ENCODE measurements around the gene BCL2L15.

BCL2L15 gene

DNA sequence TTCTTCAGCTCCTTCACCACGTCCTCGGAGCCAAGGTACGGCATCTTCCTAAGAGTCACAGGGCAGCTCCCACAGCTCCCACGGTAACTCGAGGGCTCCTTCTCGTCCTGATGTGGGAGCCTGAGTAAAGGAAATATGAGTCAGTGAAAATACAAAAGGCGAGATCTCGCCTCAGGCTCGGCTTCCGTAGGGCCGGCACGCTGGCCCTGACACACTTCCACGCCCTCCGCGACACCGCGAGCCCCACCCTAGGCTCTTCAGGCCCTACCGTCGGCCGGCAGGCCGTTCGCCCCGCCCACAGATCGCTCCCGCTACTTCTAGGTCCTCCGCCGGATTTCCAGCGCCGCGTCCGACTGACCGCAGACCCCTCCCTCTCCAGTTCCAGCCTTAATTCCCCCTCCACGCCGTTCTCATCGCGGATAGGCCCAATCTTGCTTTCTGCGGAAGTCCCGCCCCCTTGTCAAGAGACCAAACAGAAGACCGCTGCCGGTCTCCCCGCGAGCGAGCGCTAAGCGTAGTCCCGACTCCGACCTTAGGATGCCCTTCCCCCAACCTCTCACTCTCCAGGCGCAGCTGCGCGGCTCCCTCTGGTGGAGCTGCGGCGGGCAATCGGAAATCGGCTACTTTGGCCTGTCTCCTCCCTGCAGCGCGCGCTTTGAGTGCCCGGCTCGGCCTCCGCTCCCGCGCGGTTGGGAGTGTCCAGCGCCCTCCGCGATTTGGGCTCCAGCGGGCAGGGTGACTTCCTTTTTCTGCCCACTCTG is 17.5 kb upstream of the BCL2L15 start, which contains the start of the genes AP4B1 and DCLRE1B:
Gene AP4B1 (minus strand): TSS at position 126 of the 761 bp plus-strand sequence. CDS start 82 bp downstream, at position 44.
Gene DCLRE1B (plus strand): TSS at position 653 of the 761 bp plus-strand sequence. CDS start 261 bp downstream, outside the sequence.
- peak; percentile 95 for FAIRE-seq
- peak; percentile 79; the same call in 1 of the 2 replicates for TF ChIP-seq POLR2A (IDR thresholded peaks at IDR 0.05; ENCODE audit: low read depth, low read length)
- TF ChIP-seq POLR2AphosphoS5 (IDR thresholded peaks at IDR 0.05; ENCODE audit: low read depth, low read length): peak; percentile 87
- TF ChIP-seq TAF1 (IDR thresholded peaks at IDR 0.05; ENCODE audit: borderline replicate concordance, low read depth, low read length): peak; percentile 37; the same call in 1 of the 2 replicates
- peak; percentile 95 for DNase-seq (ENCODE audit: insufficient read length)

DNA sequence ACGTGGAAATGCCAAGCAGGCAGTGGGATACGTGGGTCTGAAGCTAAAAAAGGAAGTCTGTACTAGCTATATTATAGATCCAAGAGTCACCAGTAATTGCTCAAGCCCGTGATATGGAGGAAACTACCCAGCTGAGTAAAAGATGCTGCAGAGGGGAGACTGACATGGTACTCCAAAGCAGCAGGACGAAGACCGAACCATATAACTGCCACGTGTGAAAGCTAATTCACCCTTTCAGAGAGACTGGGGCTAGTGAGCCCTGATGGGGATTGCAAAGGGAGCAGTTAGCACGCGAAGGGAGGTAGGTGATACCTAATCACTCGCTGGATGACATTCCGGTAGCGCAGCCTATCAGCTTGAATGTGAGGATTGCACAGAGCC is 16.9 kb upstream of the BCL2L15 start:
- FAIRE-seq (no peak), DNase-seq (ENCODE audit: insufficient read length) (no peak)
- TF ChIP-seq POLR2A (IDR thresholded peaks at IDR 0.05; ENCODE audit: low read depth, low read length) (no peak), TAF1 (IDR thresholded peaks at IDR 0.05; ENCODE audit: borderline replicate concordance, low read depth, low read length) (no peak), POLR2AphosphoS5 (IDR thresholded peaks at IDR 0.05; ENCODE audit: low read depth, low read length) (no peak)

DNA sequence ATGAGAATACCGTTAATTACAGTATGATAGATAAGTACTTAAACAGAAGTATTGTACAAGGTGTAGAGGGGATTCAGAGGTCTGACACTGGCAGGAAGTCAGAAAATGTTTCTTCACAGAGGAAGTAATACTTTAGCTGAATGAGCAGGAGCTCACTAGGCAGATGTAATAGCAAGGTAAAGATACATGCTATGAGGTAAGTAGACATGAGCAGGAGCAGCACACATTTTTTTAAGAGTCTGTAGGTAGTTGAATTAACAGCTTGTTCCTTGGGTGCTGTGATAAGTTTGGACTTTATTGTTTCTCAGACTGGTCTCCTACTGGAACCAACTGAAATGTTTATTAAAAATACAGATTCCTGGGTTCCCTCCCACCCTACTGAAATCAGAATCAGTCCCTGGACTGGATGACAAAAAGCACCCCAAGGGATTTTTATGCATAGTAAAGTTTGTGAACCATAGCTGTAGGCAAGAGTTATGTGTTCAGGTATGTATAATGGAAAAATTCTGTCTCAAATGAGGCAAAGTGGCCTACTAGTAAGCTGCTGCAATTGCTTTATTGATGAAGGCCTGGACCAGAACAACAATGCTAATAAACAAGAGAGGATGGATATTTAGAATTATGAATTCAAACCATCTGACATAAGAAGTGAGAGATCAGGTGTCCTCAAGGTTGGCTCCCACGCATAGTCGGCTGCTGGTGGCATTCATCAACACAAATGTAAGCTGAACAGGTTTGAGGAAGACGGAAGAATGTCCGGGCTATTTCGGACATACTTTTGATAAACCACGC is 16.3 kb upstream of the BCL2L15 start:
- DNase-seq (ENCODE audit: insufficient read length): no peak
- FAIRE-seq: no peak
- no peak for TF ChIP-seq POLR2A (IDR thresholded peaks at IDR 0.05; ENCODE audit: low read depth, low read length)
- TF ChIP-seq TAF1 (IDR thresholded peaks at IDR 0.05; ENCODE audit: borderline replicate concordance, low read depth, low read length): no peak
- TF ChIP-seq POLR2AphosphoS5 (IDR thresholded peaks at IDR 0.05; ENCODE audit: low read depth, low read length): no peak

DNA sequence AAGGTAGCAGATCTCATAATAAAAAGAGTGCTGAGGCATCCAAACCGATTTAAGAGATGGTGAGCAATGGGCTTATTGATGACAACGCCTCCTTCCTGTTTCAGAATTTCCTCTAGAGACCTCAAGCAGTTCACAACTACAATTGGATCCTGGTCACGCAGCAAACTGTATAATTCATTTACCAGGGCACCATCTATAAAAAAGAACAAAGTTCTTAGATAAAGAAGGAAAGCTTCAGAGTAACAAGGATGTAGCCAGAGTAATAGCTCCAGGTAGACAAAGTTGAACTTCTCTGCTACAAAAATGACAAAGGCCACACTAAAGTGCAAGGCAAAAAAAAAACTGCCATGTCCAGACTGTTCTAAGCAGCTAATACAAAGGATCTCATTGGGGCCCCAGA is 13.8 kb upstream of the BCL2L15 start:
- no peak for DNase-seq (ENCODE audit: insufficient read length)
- FAIRE-seq: no peak
- no peak for TF ChIP-seq POLR2A (IDR thresholded peaks at IDR 0.05; ENCODE audit: low read depth, low read length)
- TF ChIP-seq POLR2AphosphoS5 (IDR thresholded peaks at IDR 0.05; ENCODE audit: low read depth, low read length): no peak
- TF ChIP-seq TAF1 (IDR thresholded peaks at IDR 0.05; ENCODE audit: borderline replicate concordance, low read depth, low read length): no peak

DNA sequence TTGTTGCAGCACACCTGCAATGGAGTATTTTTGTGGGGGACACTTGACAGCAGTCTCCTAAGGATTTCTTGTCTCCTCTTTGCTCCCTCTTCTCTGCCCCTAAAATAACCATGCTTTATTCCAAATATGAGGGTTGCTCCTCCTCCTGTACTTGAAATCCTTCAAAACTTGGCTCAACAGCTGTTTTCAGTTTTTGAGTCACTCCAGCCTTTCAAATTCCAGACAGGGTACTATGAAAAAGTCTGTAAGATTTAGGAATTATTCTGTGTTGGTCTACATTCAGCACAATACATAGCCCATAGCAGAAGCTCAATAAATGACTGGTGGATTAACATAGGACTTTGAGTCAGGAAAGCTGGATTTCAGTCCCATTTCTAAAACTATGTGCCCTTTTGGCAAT is 11.7 kb upstream of the BCL2L15 start:
- TF ChIP-seq POLR2A (IDR thresholded peaks at IDR 0.05; ENCODE audit: low read depth, low read length): no peak
- TF ChIP-seq POLR2AphosphoS5 (IDR thresholded peaks at IDR 0.05; ENCODE audit: low read depth, low read length): no peak
- TF ChIP-seq TAF1 (IDR thresholded peaks at IDR 0.05; ENCODE audit: borderline replicate concordance, low read depth, low read length): no peak
- FAIRE-seq: no peak
- DNase-seq (ENCODE audit: insufficient read length): no peak

DNA sequence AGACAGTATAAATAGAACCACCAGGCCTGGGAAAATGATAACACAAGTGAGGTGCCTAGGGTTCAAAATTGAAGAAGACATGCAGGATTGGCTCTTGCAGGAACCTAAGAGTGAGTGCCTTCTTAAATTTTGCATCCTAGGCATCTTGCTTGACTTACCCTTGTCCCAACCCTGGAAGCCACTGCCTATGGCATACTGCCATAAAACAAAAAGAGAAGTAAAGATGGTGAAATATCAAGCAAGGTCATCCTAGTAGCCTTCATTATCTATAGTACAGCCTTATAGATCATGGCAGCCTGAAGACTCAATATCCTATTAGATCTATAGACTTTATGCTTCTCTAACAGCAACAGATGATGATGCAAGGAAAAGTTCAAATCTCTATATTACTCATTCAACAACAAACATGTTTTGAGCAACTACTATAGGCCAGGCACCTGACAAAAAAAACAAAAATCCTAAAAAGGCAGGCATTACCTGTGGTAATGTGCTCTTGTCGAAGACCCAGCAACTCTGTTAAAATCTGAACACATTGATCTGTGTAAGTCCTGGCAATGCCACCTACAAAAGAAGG is 10.9 kb upstream of the BCL2L15 start:
- DNase-seq (ENCODE audit: insufficient read length): no peak
- FAIRE-seq: no peak
- TF ChIP-seq TAF1 (IDR thresholded peaks at IDR 0.05; ENCODE audit: borderline replicate concordance, low read depth, low read length) (no peak), POLR2AphosphoS5 (IDR thresholded peaks at IDR 0.05; ENCODE audit: low read depth, low read length) (no peak), POLR2A (IDR thresholded peaks at IDR 0.05; ENCODE audit: low read depth, low read length) (no peak)

DNA sequence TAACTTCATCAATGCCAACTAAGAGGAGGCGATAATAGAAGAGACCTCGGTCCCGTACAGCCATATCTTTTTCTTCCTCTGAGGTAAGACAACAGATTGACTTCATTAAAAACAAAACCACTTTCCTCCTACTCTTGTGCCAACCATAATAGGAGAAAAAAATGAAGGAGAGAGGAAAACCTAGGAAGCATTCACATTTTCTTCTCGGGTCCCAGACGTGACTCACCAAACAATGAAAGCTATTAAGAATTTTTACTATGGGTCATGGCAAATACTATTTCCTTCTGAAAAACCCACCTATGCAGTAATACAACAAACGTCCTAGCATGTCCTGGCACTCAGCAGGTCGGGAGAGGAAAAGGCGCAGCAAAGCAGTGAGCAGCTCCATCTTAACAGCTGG is 8.6 kb upstream of the BCL2L15 start:
- DNase-seq (ENCODE audit: insufficient read length) (no peak), FAIRE-seq (no peak)
- TF ChIP-seq POLR2A (IDR thresholded peaks at IDR 0.05; ENCODE audit: low read depth, low read length) (no peak), TAF1 (IDR thresholded peaks at IDR 0.05; ENCODE audit: borderline replicate concordance, low read depth, low read length) (no peak), POLR2AphosphoS5 (IDR thresholded peaks at IDR 0.05; ENCODE audit: low read depth, low read length) (no peak)

DNA sequence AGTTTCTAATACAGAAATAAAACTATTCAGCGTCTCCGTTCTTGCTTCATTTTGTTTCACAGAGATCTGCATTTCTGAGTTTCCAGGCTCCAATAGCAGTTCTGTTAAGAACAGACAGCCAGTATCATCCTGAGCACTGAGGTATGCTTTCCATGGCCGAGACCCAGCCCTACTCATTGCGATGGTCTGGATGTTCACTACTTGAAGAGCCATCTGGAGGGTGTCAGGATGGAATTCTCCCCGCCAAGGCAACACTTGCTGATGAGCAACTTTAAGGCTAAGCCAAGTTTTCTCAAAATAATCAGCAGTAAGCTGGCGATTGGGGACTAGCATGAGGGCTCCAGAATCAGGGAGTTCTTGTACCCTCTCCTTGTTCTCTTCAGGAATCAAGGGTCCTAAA is 7.7 kb upstream of the BCL2L15 start:
- no peak for DNase-seq (ENCODE audit: insufficient read length)
- FAIRE-seq: no peak

DNA sequence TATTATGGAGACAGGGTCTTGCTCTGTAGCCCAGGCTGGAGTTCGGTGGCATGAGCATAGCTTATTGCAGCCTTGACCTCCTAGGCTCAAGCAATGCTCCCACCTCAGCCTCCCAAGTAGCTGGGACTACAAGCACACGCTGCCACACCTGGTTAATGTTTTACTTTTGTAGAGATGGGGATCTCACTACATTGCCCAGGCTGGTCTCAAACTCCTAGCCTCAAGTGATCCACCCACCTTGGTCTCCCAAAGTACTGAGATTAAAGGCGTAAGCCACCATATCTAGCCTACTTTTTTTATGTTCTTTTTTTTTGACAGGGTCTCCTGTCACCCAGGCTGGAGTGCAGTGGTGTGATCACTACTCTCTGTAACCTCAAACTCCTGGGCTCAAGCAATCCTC is 5.9 kb upstream of the BCL2L15 start:
- DNase-seq (ENCODE audit: insufficient read length): no peak
- TF ChIP-seq POLR2A (IDR thresholded peaks at IDR 0.05; ENCODE audit: low read depth, low read length) (no peak), POLR2AphosphoS5 (IDR thresholded peaks at IDR 0.05; ENCODE audit: low read depth, low read length) (no peak), TAF1 (IDR thresholded peaks at IDR 0.05; ENCODE audit: borderline replicate concordance, low read depth, low read length) (no peak)
- no peak for FAIRE-seq

More for the DNA sequence above, 7.7 kb upstream of the BCL2L15 start:
- TF ChIP-seq POLR2AphosphoS5 (IDR thresholded peaks at IDR 0.05; ENCODE audit: low read depth, low read length) (no peak), TAF1 (IDR thresholded peaks at IDR 0.05; ENCODE audit: borderline replicate concordance, low read depth, low read length) (no peak), POLR2A (IDR thresholded peaks at IDR 0.05; ENCODE audit: low read depth, low read length) (no peak)

DNA sequence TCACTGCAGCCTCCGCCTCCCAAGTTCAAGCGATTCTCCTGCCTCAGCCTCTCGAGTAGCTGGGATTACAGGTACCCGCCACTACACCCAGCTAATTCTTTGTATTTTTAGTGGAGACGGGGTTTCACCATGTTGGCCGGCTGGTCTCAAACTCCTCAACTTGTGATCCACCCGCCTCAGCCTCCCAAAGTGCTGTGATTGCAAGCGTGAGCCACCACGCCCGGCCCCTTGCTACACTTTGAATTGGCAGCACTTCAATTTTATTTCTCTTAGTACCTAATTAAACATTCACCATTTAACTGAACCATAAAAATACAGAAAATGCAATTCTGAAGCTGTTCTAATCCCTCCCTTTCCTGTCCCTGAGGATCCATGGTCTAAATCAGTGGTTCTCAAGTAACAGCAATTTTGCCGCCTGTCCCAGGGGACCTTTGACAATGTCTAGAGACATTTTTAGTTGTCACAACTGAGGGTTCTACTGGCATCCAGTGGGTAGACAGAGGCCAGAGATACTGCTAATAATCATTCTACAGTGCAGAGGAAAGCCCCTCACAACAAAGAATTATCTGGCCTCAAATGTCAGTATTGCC is 4.3 kb upstream of the BCL2L15 start:
- DNase-seq (ENCODE audit: insufficient read length) (no peak), FAIRE-seq (no peak)
- TF ChIP-seq TAF1 (IDR thresholded peaks at IDR 0.05; ENCODE audit: borderline replicate concordance, low read depth, low read length) (no peak), POLR2AphosphoS5 (IDR thresholded peaks at IDR 0.05; ENCODE audit: low read depth, low read length) (no peak), POLR2A (IDR thresholded peaks at IDR 0.05; ENCODE audit: low read depth, low read length) (no peak)

DNA sequence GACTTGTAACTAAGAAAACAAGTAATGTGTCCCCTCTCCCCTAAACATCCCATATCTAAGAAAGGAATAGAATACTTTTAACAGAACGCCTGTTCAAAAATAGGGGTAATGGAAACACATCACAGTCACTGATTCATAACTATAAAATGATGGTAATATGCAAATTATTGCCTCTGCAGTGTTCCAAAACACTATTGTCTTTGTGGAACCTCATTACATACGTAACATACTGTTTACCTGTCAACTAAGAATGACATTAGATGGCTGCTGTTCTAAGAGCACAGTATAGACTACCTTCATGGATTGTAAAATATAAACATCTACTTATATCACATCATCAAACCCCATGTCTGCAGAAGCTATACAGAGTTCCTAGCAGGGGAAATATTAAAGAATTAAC is 3.4 kb upstream of the BCL2L15 start:
- DNase-seq (ENCODE audit: insufficient read length): no peak
- FAIRE-seq: no peak
- TF ChIP-seq POLR2AphosphoS5 (IDR thresholded peaks at IDR 0.05; ENCODE audit: low read depth, low read length) (no peak), TAF1 (IDR thresholded peaks at IDR 0.05; ENCODE audit: borderline replicate concordance, low read depth, low read length) (no peak), POLR2A (IDR thresholded peaks at IDR 0.05; ENCODE audit: low read depth, low read length) (no peak)
